HCT116 (cell line): ENCODE results near the gene F13A1.

Experiments
- ELF1 ChIP-seq: IDR thresholded peaks from 2 replicates; pipeline ENCODE4 v1.6.1; 2012; ENCODE audit warnings: low read depth, borderline replicate concordance
- EZH2 ChIP-seq: fragments of 200-600 bp; sonication (generic); IDR thresholded peaks from 2 replicates; pipeline ENCODE4 v1.6.1; 2017; ENCODE audit warnings: antibody characterized with exemption, mixed run types
- EZH2phosphoT487 ChIP-seq: fragments of 200-600 bp; IDR thresholded peaks from 2 replicates; pipeline ENCODE4 v1.6.1; 2018; ENCODE audit warnings: antibody characterized with exemption, borderline replicate concordance
- POLR2A ChIP-seq: IDR thresholded peaks from 2 replicates; pipeline ENCODE4 v1.7.0; 2011; ENCODE audit warnings: borderline replicate concordance; ENCODE audit not compliant: insufficient read depth, insufficient read length; ENCODE audit errors: extremely low read depth
- POLR2AphosphoS5 ChIP-seq: IDR thresholded peaks from 2 replicates; pipeline ENCODE4 v1.6.1; 2011; ENCODE audit warnings: mild to moderate bottlenecking, low read depth, low read length, moderate library complexity
- RAD21 ChIP-seq: IDR thresholded peaks from 2 replicates; pipeline ENCODE4 v1.6.1; 2012; ENCODE audit warnings: low read depth, mild to moderate bottlenecking
- SP1 ChIP-seq: IDR thresholded peaks from 2 replicates; pipeline ENCODE4 v1.6.1; 2012; ENCODE audit warnings: low read depth
- TCF7L2 ChIP-seq: IDR thresholded peaks from 2 replicates; pipeline ENCODE4 v1.7.0; 2011; ENCODE audit warnings: borderline replicate concordance, inconsistent platforms; ENCODE audit not compliant: insufficient read depth, insufficient read length; ENCODE audit errors: extremely low read depth
- YY1 ChIP-seq: IDR thresholded peaks from 2 replicates; pipeline ENCODE4 v1.6.1; 2011; ENCODE audit warnings: low read length, low read depth, moderate library complexity, mild to moderate bottlenecking; ENCODE audit not compliant: insufficient replicate concordance; ENCODE audit errors: extremely low read depth
- ZNF274 ChIP-seq: fragments of 200-500 bp; sonication (Bioruptor generic); IDR thresholded peaks from 2 replicates; pipeline ENCODE4 v1.6.1; 2014; ENCODE audit warnings: mild to moderate bottlenecking, low read depth, low read length, inconsistent platforms
- TF ChIP-seq, protein P1 (sequence below), 3 experiments: fragments of 200-600 bp in 1 of 3; sonication (generic) in 1 of 3; IDR thresholded peaks in 2 of 3; conservative IDR thresholded peaks in 1 of 3; 2 replicates each; pipeline ENCODE4 v1.5.1; 2012 to 2017; ENCODE audit warnings: low read depth in 2 of 3, low read length in 2 of 3, antibody characterized with exemption in 1 of 3, borderline replicate concordance in 1 of 3, control low read depth in 1 of 3, mild to moderate bottlenecking in 1 of 3, mixed read lengths in 1 of 3, mixed run types in 1 of 3, moderate library complexity in 1 of 3; ENCODE audit not compliant: insufficient read depth in 1 of 3
- TF ChIP-seq, protein P2 (sequence below): IDR thresholded peaks from 2 replicates; pipeline ENCODE4 v1.6.1; 2012
- TF ChIP-seq, protein P3 (sequence below): IDR thresholded peaks from 2 replicates; pipeline ENCODE4 v1.6.1; 2012; ENCODE audit warnings: low read depth
- TF ChIP-seq, protein P4 (sequence below): IDR thresholded peaks from 2 replicates; pipeline ENCODE4 v1.6.1; 2012

DNA sequence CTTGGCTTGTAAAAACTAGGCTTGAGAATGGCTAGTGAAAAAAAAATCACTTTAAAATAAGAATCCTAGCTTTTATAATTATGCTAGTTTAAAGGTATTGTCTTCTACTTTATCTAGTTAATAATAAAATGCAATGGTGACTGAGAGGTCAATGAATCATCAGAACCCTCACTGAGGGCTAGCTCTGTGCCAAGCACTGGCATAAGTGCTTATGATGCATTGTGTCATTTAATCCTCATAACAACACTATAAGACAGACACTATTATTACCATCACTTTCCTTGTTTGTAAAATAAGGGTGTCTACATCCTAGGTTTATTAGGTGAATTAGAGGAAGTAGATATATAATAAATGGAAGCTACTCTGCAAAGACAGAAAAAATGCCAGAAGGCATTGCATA, 144.3 kb downstream of the F13A1 start:
- TF ChIP-seq, protein P1, sequence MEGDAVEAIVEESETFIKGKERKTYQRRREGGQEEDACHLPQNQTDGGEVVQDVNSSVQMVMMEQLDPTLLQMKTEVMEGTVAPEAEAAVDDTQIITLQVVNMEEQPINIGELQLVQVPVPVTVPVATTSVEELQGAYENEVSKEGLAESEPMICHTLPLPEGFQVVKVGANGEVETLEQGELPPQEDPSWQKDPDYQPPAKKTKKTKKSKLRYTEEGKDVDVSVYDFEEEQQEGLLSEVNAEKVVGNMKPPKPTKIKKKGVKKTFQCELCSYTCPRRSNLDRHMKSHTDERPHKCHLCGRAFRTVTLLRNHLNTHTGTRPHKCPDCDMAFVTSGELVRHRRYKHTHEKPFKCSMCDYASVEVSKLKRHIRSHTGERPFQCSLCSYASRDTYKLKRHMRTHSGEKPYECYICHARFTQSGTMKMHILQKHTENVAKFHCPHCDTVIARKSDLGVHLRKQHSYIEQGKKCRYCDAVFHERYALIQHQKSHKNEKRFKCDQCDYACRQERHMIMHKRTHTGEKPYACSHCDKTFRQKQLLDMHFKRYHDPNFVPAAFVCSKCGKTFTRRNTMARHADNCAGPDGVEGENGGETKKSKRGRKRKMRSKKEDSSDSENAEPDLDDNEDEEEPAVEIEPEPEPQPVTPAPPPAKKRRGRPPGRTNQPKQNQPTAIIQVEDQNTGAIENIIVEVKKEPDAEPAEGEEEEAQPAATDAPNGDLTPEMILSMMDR (IDR thresholded peaks at IDR 0.05 in 2 of 3, conservative IDR thresholded peaks at IDR 0.05 in 1 of 3; ENCODE audit: borderline replicate concordance in 1 of 3, insufficient read depth in 1 of 3, low read depth in 2 of 3, low read length in 2 of 3) = no peak
- no peak for TF ChIP-seq ELF1
- no peak for TF ChIP-seq POLR2A
- no peak for TF ChIP-seq SP1
- TF ChIP-seq, protein P2, sequence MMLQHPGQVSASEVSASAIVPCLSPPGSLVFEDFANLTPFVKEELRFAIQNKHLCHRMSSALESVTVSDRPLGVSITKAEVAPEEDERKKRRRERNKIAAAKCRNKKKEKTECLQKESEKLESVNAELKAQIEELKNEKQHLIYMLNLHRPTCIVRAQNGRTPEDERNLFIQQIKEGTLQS = no peak
- TF ChIP-seq, protein P3, sequence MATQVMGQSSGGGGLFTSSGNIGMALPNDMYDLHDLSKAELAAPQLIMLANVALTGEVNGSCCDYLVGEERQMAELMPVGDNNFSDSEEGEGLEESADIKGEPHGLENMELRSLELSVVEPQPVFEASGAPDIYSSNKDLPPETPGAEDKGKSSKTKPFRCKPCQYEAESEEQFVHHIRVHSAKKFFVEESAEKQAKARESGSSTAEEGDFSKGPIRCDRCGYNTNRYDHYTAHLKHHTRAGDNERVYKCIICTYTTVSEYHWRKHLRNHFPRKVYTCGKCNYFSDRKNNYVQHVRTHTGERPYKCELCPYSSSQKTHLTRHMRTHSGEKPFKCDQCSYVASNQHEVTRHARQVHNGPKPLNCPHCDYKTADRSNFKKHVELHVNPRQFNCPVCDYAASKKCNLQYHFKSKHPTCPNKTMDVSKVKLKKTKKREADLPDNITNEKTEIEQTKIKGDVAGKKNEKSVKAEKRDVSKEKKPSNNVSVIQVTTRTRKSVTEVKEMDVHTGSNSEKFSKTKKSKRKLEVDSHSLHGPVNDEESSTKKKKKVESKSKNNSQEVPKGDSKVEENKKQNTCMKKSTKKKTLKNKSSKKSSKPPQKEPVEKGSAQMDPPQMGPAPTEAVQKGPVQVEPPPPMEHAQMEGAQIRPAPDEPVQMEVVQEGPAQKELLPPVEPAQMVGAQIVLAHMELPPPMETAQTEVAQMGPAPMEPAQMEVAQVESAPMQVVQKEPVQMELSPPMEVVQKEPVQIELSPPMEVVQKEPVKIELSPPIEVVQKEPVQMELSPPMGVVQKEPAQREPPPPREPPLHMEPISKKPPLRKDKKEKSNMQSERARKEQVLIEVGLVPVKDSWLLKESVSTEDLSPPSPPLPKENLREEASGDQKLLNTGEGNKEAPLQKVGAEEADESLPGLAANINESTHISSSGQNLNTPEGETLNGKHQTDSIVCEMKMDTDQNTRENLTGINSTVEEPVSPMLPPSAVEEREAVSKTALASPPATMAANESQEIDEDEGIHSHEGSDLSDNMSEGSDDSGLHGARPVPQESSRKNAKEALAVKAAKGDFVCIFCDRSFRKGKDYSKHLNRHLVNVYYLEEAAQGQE = no peak
- no peak for TF ChIP-seq POLR2AphosphoS5
- no peak for TF ChIP-seq EZH2phosphoT487
- no peak for TF ChIP-seq RAD21
- TF ChIP-seq TCF7L2 = no peak
- TF ChIP-seq, protein P4, sequence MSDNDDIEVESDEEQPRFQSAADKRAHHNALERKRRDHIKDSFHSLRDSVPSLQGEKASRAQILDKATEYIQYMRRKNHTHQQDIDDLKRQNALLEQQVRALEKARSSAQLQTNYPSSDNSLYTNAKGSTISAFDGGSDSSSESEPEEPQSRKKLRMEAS = no peak
- TF ChIP-seq EZH2 = no peak
- no peak for TF ChIP-seq ZNF274
- no peak for TF ChIP-seq YY1
